Activated T-cell treated with anti-CD3 and anti-CD28 coated beads, Interleukin-2, amount 50 U/mL, for 48 hours (primary cell): Measurements from ENCODE around the gene AOAH.

Source experiments
- DNase-seq, 2 experiments: peaks; one replicate each; pipeline ENCODE4 v3.0.0-alpha.2; 2020

The AOAH gene

GRCh38 chr7:36626111-36626510 lies 98.2 kb downstream of the AOAH start:
- DNase-seq: no peak

GRCh38 chr7:36625247-36625646 lies 99.0 kb downstream of the AOAH start:
- DNase-seq: no peak

- no peak for DNase-seq
Measured at GRCh38 chr7:36623247-36623646, 101.0 kb downstream of the AOAH start.

GRCh38 chr7:36621396-36621795 lies 102.9 kb downstream of the AOAH start:
- DNase-seq: no peak

- DNase-seq: no peak
Measured at GRCh38 chr7:36620166-36620708, 104.1 kb downstream of the AOAH start.

- DNase-seq: no peak
Measured at GRCh38 chr7:36617408-36617807, 106.9 kb downstream of the AOAH start.

- no peak for DNase-seq
Measured at GRCh38 chr7:36615852-36616540, 108.3 kb downstream of the AOAH start.

- DNase-seq: no peak
Measured at GRCh38 chr7:36614959-36615358, 109.3 kb downstream of the AOAH start.

- no peak for DNase-seq
Measured at GRCh38 chr7:36613031-36613614, 111.2 kb downstream of the AOAH start.

- no peak for DNase-seq
Measured at GRCh38 chr7:36611703-36612102, 112.6 kb downstream of the AOAH start.

- no peak for DNase-seq
Measured at GRCh38 chr7:36607721-36608095, 116.6 kb downstream of the AOAH start.

GRCh38 chr7:36606976-36607720 lies 117.1 kb downstream of the AOAH start:
- DNase-seq: no peak

GRCh38 chr7:36606153-36606975 lies 117.9 kb downstream of the AOAH start:
- DNase-seq: no peak

GRCh38 chr7:36605261-36606051 lies 118.8 kb downstream of the AOAH start:
- DNase-seq: no peak

- no peak for DNase-seq
Measured at GRCh38 chr7:36604806-36605205, 119.5 kb downstream of the AOAH start.

- peak; percentile 41 to 45 for DNase-seq
Measured at GRCh38 chr7:36602934-36603887, 121.1 kb downstream of the AOAH start.

- DNase-seq: no peak
Measured at GRCh38 chr7:36602511-36602910, 121.8 kb downstream of the AOAH start.

GRCh38 chr7:36601601-36602000 lies 122.7 kb downstream of the AOAH start:
- DNase-seq: no peak

- peak in 1 of 2 experiments; percentile 41 for DNase-seq
Measured at GRCh38 chr7:36600869-36601530, 123.3 kb downstream of the AOAH start.

GRCh38 chr7:36600314-36600682 lies 124.0 kb downstream of the AOAH start:
- DNase-seq: no peak
